HepG2 (cell line): Measurements from ENCODE around the gene SMIM1.

ENCODE experiments used
- ETV6 ChIP-seq: sonication (generic); formaldehyde crosslinking; conservative IDR thresholded peaks from 2 replicates; pipeline ENCODE4 v1.4.0; 2020; ENCODE audit warnings: missing genetic modification reagents
- NFATC3 ChIP-seq: sonication (generic); formaldehyde crosslinking; IDR thresholded peaks from 2 replicates; pipeline ENCODE4 v1.5.1; 2020; ENCODE audit warnings: mild to moderate bottlenecking, missing genetic modification reagents
- PHF8 ChIP-seq: sonication (generic); formaldehyde crosslinking; IDR thresholded peaks from 2 replicates; pipeline ENCODE4 v1.5.0; 2020; ENCODE audit warnings: missing genetic modification reagents
- SMC3 ChIP-seq: IDR thresholded peaks from 2 replicates; pipeline ENCODE4 v1.6.1; 2011; ENCODE audit warnings: low read length, improper control_type of control experiment
- SP2 ChIP-seq: sonication (generic); formaldehyde crosslinking; IDR thresholded peaks from 2 replicates; pipeline ENCODE4 v1.5.1; 2020; ENCODE audit warnings: mild to moderate bottlenecking, missing genetic modification reagents
- ZBTB37 ChIP-seq: sonication (generic); formaldehyde crosslinking; IDR thresholded peaks from 2 replicates; pipeline ENCODE4 v1.4.0; 2020; ENCODE audit warnings: mild to moderate bottlenecking, missing genetic modification reagents
- ZBTB8A ChIP-seq: sonication (generic); formaldehyde crosslinking; IDR thresholded peaks from 2 replicates; pipeline ENCODE4 v1.4.0; 2020; ENCODE audit warnings: mild to moderate bottlenecking, low read depth, missing genetic modification reagents, borderline replicate concordance
- ZNF253 ChIP-seq: sonication (generic); formaldehyde crosslinking; IDR thresholded peaks from 2 replicates; pipeline ENCODE4 v1.8.0; 2022; ENCODE audit warnings: mild to moderate bottlenecking, missing genetic modification reagents, borderline replicate concordance
- ZNF367 ChIP-seq: sonication (generic); formaldehyde crosslinking; IDR thresholded peaks from 2 replicates; pipeline ENCODE4 v1.4.0; 2020; ENCODE audit warnings: missing genetic modification reagents, borderline replicate concordance
- ZNF510 ChIP-seq: sonication (generic); formaldehyde crosslinking; IDR thresholded peaks from 2 replicates; pipeline ENCODE4 v1.4.0; 2020; ENCODE audit warnings: low read depth, mild to moderate bottlenecking, missing genetic modification reagents
- ZNF775 ChIP-seq: sonication (generic); formaldehyde crosslinking; IDR thresholded peaks from 2 replicates; pipeline ENCODE4 v1.4.0; 2020; ENCODE audit warnings: missing genetic modification reagents, mild to moderate bottlenecking, moderate library complexity, borderline replicate concordance
- TF ChIP-seq, protein P1 (sequence below): sonication (generic); formaldehyde crosslinking; IDR thresholded peaks from 2 replicates; pipeline ENCODE4 v1.5.0; 2020; ENCODE audit warnings: mild to moderate bottlenecking, missing genetic modification reagents, moderate library complexity
- TF ChIP-seq, protein P2 (sequence below): sonication (generic); formaldehyde crosslinking; IDR thresholded peaks from 2 replicates; pipeline ENCODE4 v1.8.0; 2022; ENCODE audit warnings: mild to moderate bottlenecking, missing genetic modification reagents; ENCODE audit not compliant: insufficient replicate concordance
- TF ChIP-seq, protein P3 (sequence below): conservative IDR thresholded peaks from 2 replicates; pipeline ENCODE4 v1.6.1; 2018; ENCODE audit warnings: missing genetic modification reagents

DNA sequence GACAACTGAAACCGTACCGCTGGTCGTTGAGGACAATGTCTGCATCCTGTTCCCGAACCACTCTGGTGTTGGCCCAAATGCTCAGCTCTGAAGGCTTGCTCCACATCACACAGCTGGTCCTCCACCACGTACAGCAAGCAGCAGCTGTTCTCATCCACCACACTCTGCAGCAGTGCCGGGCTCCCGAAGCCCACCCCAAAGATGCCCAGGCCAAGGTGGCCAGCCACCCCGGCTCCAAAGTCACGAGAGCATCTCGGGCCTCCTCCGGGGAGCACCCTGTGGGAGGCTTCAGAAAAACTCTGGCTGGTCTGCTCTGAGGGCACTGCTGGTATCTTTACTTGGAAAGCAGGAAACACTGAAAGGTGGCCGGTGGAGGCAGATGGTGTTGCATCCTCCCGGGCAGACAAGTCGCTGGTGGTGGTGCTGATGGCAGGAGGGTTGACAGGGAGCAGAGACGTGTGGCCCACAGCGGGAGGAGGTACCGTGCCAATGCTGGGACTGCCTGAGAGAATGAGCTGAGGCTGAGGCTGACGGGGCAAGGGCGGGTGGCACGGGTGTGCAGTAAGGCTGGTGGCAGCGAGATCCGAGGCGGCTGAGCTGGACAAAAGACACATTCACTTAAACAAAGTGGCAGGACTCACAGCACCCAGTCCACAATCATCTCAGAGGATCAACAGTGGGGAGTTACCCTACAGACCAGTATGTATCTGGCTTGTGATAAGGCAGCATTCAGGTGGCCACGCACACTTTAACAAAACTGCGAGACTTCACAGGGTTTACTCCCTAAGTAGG is 26.8 kb upstream of the SMIM1 start:
- TF ChIP-seq ZNF253 = 0 out of 2 replicates have a peak, but pooled peaks have one; percentile 15
- no peak for TF ChIP-seq NFATC3 (CRISPR knock-in tag)
- TF ChIP-seq ZNF367 (CRISPR knock-in tag) = no peak
- TF ChIP-seq, protein P1, sequence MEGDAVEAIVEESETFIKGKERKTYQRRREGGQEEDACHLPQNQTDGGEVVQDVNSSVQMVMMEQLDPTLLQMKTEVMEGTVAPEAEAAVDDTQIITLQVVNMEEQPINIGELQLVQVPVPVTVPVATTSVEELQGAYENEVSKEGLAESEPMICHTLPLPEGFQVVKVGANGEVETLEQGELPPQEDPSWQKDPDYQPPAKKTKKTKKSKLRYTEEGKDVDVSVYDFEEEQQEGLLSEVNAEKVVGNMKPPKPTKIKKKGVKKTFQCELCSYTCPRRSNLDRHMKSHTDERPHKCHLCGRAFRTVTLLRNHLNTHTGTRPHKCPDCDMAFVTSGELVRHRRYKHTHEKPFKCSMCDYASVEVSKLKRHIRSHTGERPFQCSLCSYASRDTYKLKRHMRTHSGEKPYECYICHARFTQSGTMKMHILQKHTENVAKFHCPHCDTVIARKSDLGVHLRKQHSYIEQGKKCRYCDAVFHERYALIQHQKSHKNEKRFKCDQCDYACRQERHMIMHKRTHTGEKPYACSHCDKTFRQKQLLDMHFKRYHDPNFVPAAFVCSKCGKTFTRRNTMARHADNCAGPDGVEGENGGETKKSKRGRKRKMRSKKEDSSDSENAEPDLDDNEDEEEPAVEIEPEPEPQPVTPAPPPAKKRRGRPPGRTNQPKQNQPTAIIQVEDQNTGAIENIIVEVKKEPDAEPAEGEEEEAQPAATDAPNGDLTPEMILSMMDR (CRISPR knock-in tag) = no peak
- no peak for TF ChIP-seq ZNF510 (CRISPR knock-in tag)
- TF ChIP-seq ZBTB37 (CRISPR knock-in tag) = no peak
- TF ChIP-seq ZNF775 (CRISPR knock-in tag) = no peak
- TF ChIP-seq, protein P2, sequence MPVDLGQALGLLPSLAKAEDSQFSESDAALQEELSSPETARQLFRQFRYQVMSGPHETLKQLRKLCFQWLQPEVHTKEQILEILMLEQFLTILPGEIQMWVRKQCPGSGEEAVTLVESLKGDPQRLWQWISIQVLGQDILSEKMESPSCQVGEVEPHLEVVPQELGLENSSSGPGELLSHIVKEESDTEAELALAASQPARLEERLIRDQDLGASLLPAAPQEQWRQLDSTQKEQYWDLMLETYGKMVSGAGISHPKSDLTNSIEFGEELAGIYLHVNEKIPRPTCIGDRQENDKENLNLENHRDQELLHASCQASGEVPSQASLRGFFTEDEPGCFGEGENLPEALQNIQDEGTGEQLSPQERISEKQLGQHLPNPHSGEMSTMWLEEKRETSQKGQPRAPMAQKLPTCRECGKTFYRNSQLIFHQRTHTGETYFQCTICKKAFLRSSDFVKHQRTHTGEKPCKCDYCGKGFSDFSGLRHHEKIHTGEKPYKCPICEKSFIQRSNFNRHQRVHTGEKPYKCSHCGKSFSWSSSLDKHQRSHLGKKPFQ (CRISPR knock-in tag) = no peak
- no peak for TF ChIP-seq PHF8
- TF ChIP-seq ZBTB8A (CRISPR knock-in tag) = no peak
- TF ChIP-seq, protein P3, sequence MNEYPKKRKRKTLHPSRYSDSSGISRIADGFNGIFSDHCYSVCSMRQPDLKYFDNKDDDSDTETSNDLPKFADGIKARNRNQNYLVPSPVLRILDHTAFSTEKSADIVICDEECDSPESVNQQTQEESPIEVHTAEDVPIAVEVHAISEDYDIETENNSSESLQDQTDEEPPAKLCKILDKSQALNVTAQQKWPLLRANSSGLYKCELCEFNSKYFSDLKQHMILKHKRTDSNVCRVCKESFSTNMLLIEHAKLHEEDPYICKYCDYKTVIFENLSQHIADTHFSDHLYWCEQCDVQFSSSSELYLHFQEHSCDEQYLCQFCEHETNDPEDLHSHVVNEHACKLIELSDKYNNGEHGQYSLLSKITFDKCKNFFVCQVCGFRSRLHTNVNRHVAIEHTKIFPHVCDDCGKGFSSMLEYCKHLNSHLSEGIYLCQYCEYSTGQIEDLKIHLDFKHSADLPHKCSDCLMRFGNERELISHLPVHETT (CRISPR knock-in tag) = no peak
- no peak for TF ChIP-seq ETV6
- no peak for TF ChIP-seq SMC3
- no peak for TF ChIP-seq SP2 (CRISPR knock-in tag)
